Germinal center (tissue), 1 donor: ENCODE data around the gene DDRGK1.
"Not testable (repeated sequence)": the region's sequence is repeated elsewhere in the genome, so short reads cannot be mapped to it uniquely, and the experiment has no call there.

Experiments used
- DNase-seq: peaks from one replicate; pipeline ENCODE4 v3.0.0; 2012; ENCODE audit warnings: mixed read lengths, low spot score

Gene DDRGK1

GRCh38 chr20:3183896-3184612 is 20.4 kb downstream of the DDRGK1 start:
- DNase-seq, result no peak

GRCh38 chr20:3182429-3182828 is 22.1 kb downstream of the DDRGK1 start:
- DNase-seq, result not testable (repeated sequence)

GRCh38 chr20:3181270-3181669 is 23.2 kb downstream of the DDRGK1 start:
- DNase-seq, result no peak

- DNase-seq, result no peak
Observed at GRCh38 chr20:3180319-3180718, 24.2 kb downstream of the DDRGK1 start.

GRCh38 chr20:3177746-3178485 is 26.6 kb downstream of the DDRGK1 start:
- DNase-seq, result no peak

GRCh38 chr20:3175270-3175669 is 29.2 kb downstream of the DDRGK1 start:
- no peak for DNase-seq

GRCh38 chr20:3174442-3175261 is 29.8 kb downstream of the DDRGK1 start:
- DNase-seq, result no peak

- DNase-seq, result peak; percentile 94
Observed at GRCh38 chr20:3173610-3174441, 30.7 kb downstream of the DDRGK1 start.

- peak; percentile 82 for DNase-seq
Observed at GRCh38 chr20:3172933-3173609, 31.4 kb downstream of the DDRGK1 start, which contains the start of gene LZTS3. Gene LZTS3 (minus strand): TSS chr20:3173549. CDS start chr20:3167163, 6,386 bp downstream.

- DNase-seq, result no peak
Observed at GRCh38 chr20:3172126-3172932, 32.2 kb downstream of the DDRGK1 start.

GRCh38 chr20:3171391-3172125 is 32.9 kb downstream of the DDRGK1 start:
- no peak for DNase-seq

GRCh38 chr20:3168829-3169590 is 35.5 kb downstream of the DDRGK1 start:
- DNase-seq, result no peak

GRCh38 chr20:3168079-3168828 is 36.2 kb downstream of the DDRGK1 start:
- no peak for DNase-seq

- no peak for DNase-seq
Observed at GRCh38 chr20:3167738-3168078, 36.8 kb downstream of the DDRGK1 start.

- no peak for DNase-seq
Observed at GRCh38 chr20:3166913-3167342, 37.6 kb downstream of the DDRGK1 start.

GRCh38 chr20:3166338-3166912 is 38.1 kb downstream of the DDRGK1 start:
- no peak for DNase-seq

- DNase-seq, result no peak
Observed at GRCh38 chr20:3165473-3166337, 38.8 kb downstream of the DDRGK1 start.
